Ishikawa (cell line): ENCODE measurements around the gene CIDEC.

Experiments used
- CEBPB ChIP-seq: IDR thresholded peaks from 2 replicates; pipeline ENCODE4 v1.6.1; 2012
- CREB1 ChIP-seq: IDR thresholded peaks from 2 replicates; pipeline ENCODE4 v1.6.1; 2012; ENCODE audit warnings: low read depth
- EGR1 ChIP-seq: IDR thresholded peaks from 2 replicates; pipeline ENCODE4 v1.6.1; 2012
- EP300 ChIP-seq: IDR thresholded peaks from 2 replicates; pipeline ENCODE4 v1.6.1; 2012; ENCODE audit warnings: borderline replicate concordance
- FOXM1 ChIP-seq: IDR thresholded peaks from 2 replicates; pipeline ENCODE4 v1.6.1; 2012; ENCODE audit warnings: low read depth, borderline replicate concordance
- MAX ChIP-seq: IDR thresholded peaks from 2 replicates; pipeline ENCODE4 v1.6.1; 2012
- NFIC ChIP-seq: IDR thresholded peaks from 2 replicates; pipeline ENCODE4 v1.6.1; 2012
- RAD21 ChIP-seq: IDR thresholded peaks from 2 replicates; pipeline ENCODE4 v1.6.1; 2012; ENCODE audit warnings: low read depth
- TAF1 ChIP-seq: IDR thresholded peaks from 2 replicates; pipeline ENCODE4 v1.6.1; 2012; ENCODE audit warnings: low read depth, mild to moderate bottlenecking
- TCF12 ChIP-seq: IDR thresholded peaks from 2 replicates; pipeline ENCODE4 v1.6.1; 2012; ENCODE audit warnings: low read depth
- TEAD4 ChIP-seq: IDR thresholded peaks from 2 replicates; pipeline ENCODE4 v1.6.1; 2012
- YY1 ChIP-seq: IDR thresholded peaks from 2 replicates; pipeline ENCODE4 v1.6.1; 2012; ENCODE audit warnings: low read depth
- ZBTB7A ChIP-seq: IDR thresholded peaks from 2 replicates; pipeline ENCODE4 v1.6.1; 2012; ENCODE audit warnings: low read depth
- TF ChIP-seq, protein P1 (sequence below): IDR thresholded peaks from 2 replicates; pipeline ENCODE4 v1.6.1; 2012; ENCODE audit warnings: low read depth, mild to moderate bottlenecking
- TF ChIP-seq, protein P2 (sequence below): IDR thresholded peaks from 2 replicates; pipeline ENCODE4 v1.6.1; 2012

CIDEC gene

DNA sequence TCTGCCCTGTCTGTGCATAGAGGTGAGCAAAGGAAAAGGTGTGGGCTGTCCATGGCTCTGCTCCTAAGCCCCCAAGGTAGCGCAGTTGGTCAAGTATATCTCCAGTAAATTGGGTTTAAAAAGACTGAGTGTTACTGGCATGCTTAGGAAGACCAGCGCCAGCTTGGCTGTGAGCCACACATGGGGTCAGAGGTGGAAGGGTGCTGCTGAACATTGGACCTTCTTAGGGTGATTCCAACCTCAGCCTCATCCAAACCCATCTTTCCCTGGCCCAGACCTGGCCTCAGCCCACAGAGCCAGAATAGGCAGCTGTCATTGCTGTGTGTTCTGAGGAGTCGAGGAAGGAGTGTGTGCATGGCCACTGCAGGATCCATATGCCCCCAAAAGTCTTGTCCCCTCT is 28.2 kb upstream of the CIDEC start:
- TF ChIP-seq FOXM1: no peak
- no peak for TF ChIP-seq CREB1
- TF ChIP-seq EP300: no peak
- no peak for TF ChIP-seq YY1
- no peak for TF ChIP-seq EGR1
- TF ChIP-seq, protein P1, sequence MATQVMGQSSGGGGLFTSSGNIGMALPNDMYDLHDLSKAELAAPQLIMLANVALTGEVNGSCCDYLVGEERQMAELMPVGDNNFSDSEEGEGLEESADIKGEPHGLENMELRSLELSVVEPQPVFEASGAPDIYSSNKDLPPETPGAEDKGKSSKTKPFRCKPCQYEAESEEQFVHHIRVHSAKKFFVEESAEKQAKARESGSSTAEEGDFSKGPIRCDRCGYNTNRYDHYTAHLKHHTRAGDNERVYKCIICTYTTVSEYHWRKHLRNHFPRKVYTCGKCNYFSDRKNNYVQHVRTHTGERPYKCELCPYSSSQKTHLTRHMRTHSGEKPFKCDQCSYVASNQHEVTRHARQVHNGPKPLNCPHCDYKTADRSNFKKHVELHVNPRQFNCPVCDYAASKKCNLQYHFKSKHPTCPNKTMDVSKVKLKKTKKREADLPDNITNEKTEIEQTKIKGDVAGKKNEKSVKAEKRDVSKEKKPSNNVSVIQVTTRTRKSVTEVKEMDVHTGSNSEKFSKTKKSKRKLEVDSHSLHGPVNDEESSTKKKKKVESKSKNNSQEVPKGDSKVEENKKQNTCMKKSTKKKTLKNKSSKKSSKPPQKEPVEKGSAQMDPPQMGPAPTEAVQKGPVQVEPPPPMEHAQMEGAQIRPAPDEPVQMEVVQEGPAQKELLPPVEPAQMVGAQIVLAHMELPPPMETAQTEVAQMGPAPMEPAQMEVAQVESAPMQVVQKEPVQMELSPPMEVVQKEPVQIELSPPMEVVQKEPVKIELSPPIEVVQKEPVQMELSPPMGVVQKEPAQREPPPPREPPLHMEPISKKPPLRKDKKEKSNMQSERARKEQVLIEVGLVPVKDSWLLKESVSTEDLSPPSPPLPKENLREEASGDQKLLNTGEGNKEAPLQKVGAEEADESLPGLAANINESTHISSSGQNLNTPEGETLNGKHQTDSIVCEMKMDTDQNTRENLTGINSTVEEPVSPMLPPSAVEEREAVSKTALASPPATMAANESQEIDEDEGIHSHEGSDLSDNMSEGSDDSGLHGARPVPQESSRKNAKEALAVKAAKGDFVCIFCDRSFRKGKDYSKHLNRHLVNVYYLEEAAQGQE: no peak
- TF ChIP-seq TAF1: no peak
- TF ChIP-seq RAD21: no peak
- TF ChIP-seq, protein P2, sequence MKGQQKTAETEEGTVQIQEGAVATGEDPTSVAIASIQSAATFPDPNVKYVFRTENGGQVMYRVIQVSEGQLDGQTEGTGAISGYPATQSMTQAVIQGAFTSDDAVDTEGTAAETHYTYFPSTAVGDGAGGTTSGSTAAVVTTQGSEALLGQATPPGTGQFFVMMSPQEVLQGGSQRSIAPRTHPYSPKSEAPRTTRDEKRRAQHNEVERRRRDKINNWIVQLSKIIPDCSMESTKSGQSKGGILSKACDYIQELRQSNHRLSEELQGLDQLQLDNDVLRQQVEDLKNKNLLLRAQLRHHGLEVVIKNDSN: no peak
- no peak for TF ChIP-seq NFIC
- no peak for TF ChIP-seq CEBPB
- no peak for TF ChIP-seq TEAD4
- TF ChIP-seq MAX: no peak
- no peak for TF ChIP-seq ZBTB7A
- no peak for TF ChIP-seq TCF12

DNA sequence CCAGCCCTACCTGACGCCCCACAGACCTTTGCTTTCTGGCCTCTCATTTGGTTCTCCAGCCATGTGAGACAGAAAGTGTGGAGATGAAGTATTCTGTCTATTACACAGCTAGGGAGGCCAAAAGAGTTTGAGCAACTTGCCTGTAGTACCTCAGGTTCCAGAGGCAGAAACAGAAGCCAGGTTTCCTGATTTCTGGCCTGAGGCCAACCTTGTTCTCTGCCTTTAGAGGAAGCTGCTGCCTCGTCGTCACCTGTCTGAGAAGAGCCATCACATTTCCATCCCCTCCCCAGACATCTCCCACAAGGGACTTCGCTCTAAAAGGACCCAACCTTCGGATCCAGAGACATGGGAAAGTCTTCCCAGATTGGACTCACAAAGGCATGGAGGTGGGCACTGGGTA is 26.4 kb upstream of the CIDEC start:
- TF ChIP-seq ZBTB7A (no peak), RAD21 (no peak), EP300 (no peak)

- TF ChIP-seq FOXM1: no peak
- no peak for TF ChIP-seq TCF12
- TF ChIP-seq NFIC: no peak
- TF ChIP-seq EGR1: no peak
- TF ChIP-seq TEAD4: no peak
- no peak for TF ChIP-seq RAD21
- no peak for TF ChIP-seq YY1
- no peak for TF ChIP-seq TAF1
- no peak for TF ChIP-seq ZBTB7A
- TF ChIP-seq CEBPB: no peak
- TF ChIP-seq MAX: no peak
- TF ChIP-seq CREB1: no peak
- TF ChIP-seq, protein P2: no peak
- no peak for TF ChIP-seq EP300
- TF ChIP-seq, protein P1: no peak
Measured at GRCh38 chr3:9903904-9904303, 23.9 kb upstream of the CIDEC start.

DNA sequence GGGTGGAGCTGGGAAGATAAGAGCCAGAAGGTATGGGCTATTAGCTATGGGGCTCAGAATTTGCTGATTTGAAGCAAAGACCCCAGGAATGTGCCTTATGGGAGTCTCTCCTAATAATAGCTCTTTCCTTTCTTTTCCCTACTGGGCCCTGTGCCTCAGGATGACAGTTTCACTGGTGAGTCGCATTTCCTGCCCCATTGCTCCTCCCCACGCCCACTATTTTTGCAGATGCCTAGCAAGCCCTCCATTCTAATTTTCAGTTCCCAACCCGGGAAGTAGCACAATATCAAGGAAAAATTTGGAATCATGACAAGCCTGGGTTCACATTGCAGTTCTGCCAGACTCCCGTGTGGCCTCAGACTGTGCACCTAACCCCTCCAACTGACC is 23.2 kb upstream of the CIDEC start:
- TF ChIP-seq NFIC (no peak), CREB1 (no peak), TAF1 (no peak), RAD21 (no peak), FOXM1 (no peak), CEBPB (no peak), TEAD4 (no peak), TCF12 (no peak), MAX (no peak), YY1 (no peak), ZBTB7A (no peak), EP300 (no peak), EGR1 (no peak)
- TF ChIP-seq, protein P2: no peak
- TF ChIP-seq, protein P1: no peak
